ENCODE data around the gene FOXP2.

Gene FOXP2

GRCh38 chr7:114722562-114722961, 307.9 kb downstream of the FOXP2 start:
- DNase-seq (ENCODE audit: low read depth) = no peak

- DNase-seq (ENCODE audit: low read depth) = no peak
These were observed 308.7 kb downstream of the FOXP2 start for GRCh38 chr7:114723308-114723707.

- DNase-seq (ENCODE audit: low read depth) = no peak
These were observed 325.5 kb downstream of the FOXP2 start for GRCh38 chr7:114740095-114740494.

GRCh38 chr7:114740941-114741340, 326.3 kb downstream of the FOXP2 start:
- no peak for DNase-seq (ENCODE audit: low read depth)

GRCh38 chr7:114741911-114742310, 327.3 kb downstream of the FOXP2 start:
- no peak for DNase-seq (ENCODE audit: low read depth)
